ENCODE data around the gene NHEJ1. TPM values are rescaled to one million over a fixed set of nuclear protein-coding genes. Genes with fewer than 3 reads are reported as not detected.

Gene NHEJ1
- total and polyA plus RNA-seq, 9 of the 15 experiments (the other 6 are each of a cell fraction or from before 2014, with no cell fraction given): 9.0 to 23.7 (median 13.9) TPM

DNA sequence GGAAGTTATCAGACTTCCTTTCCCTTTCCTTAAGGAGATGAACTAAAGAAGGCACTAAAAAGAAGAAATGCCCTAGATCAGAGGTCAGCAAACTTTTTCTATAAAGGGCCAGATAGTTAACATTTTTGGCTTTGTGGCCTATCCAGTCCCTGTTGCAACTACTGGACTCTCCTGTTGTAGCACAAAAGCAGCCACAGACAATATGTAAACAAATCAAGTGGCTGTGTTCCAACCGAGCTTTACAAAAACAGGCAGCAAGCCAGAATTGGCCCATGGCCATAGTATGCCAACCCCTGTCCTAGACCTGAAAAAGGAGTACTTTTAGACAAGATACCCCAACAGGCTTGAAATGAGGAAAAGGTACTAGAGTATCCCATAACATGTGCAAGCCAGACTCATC is 10.9 kb downstream of the NHEJ1 start (continued):
- no peak for TF ChIP-seq ETV6 (IDR thresholded peaks at IDR 0.05; ENCODE audit: borderline replicate concordance in 1 of 2, low read depth in 2 of 2, low read length in 1 of 2)
- no peak for TF ChIP-seq ETV6 (CRISPR knock-in tag; IDR thresholded peaks at IDR 0.05; ENCODE audit: borderline replicate concordance)
- no peak for TF ChIP-seq ZNF354B (CRISPR knock-in tag; IDR thresholded peaks at IDR 0.05)
- TF ChIP-seq ZNF449 (CRISPR knock-in tag; IDR thresholded peaks at IDR 0.05): no peak

DNA sequence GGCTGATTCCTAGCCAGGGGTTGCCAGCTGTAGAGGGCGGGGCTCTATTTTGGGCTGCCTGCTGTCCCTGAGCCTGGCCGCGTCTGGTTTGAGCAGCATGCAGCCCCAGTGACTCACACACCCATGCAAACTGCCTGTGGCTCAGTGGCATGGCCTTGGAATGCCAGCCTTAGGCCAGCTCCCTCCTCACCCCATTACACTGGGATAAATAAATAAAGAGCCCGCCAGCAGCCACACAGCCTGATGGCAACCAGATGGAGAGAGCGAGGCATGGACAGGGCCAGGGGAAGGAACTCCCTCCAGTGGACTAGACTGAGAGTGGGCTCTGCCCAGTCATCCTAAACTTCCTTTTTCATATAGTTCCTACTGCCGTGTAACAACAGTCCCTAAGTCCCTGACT is 18.3 kb downstream of the NHEJ1 start:
- no peak for FAIRE-seq
- no peak overlapping the region for H2AFZ ChIP-seq (ENCODE audit: low read depth, low read length)
- H3K27ac ChIP-seq (ENCODE audit: extremely low read depth, low read depth, low read length): no peak overlapping the region
- H3K27me3 ChIP-seq (ENCODE audit: control insufficient read depth in 2 of 2, insufficient read depth in 2 of 2, low read length in 2 of 2): no peaks in the 10 kb centered on the region
- no peaks in the 10 kb centered on the region for H3K9me1 ChIP-seq (ENCODE audit: control insufficient read depth, insufficient read depth, low read length)
- no peak for DNase-seq (ENCODE audit: extremely low read depth in 1 of 4, low spot score in 3 of 4)
- no peaks in the 10 kb centered on the region for H3K9me3 ChIP-seq (replicated peaks; ENCODE audit: control insufficient read depth, insufficient read depth, low read depth, low read length)
- BruUV-seq (replicated peaks): no TSS peak
- H3K36me3 ChIP-seq (ENCODE audit: control insufficient read depth, insufficient read depth, low read length): peaks cover 7% of the 10 kb centered on the region; the same call in 1 of the 3 replicates
- no peak for ATAC-seq
- H3K4me2 ChIP-seq (ENCODE audit: insufficient read depth, low read length): no peak overlapping the region
- no peaks in the 10 kb centered on the region; a peak in 1 of 5 replicates for H3K4me1 ChIP-seq (replicated peaks in 1 of 2; ENCODE audit: control insufficient read depth in 2 of 2, insufficient read depth in 2 of 2, low read length in 2 of 2)
- no peak overlapping the region for H3K4me3 ChIP-seq
- H4K20me1 ChIP-seq (replicated peaks; ENCODE audit: control insufficient read depth, insufficient read depth, low read length): no peaks in the 10 kb centered on the region
- no peaks in the 10 kb centered on the region for H3K79me2 ChIP-seq (ENCODE audit: control insufficient read depth, insufficient read depth, low read length)
- in situ Hi-C loops (cut with MboI) (no loop called here), intact Hi-C loops (cut with micrococcal nuclease) (no loop called here)
- ChIA-PET POLR2A (interaction anchor here (0.6 kb wide), 1 partner anchor 9 kb away, joined by 3 read pairs; no protein-coding TSS in a partner anchor), CTCF (ENCODE audit: low intra/inter-chr PET ratio) (no interaction called here)
- WGBS (ENCODE audit: insufficient coverage, low coverage, missing lambda C conversion rate): 90% methylated on average over 4 of the region's 6 CpGs
- H3K9ac ChIP-seq (ENCODE audit: insufficient read depth in 1 of 2, low read depth in 2 of 2, low read length in 2 of 2): no peak overlapping the region
- TF ChIP-seq CREBBP (IDR thresholded peaks at IDR 0.05; ENCODE audit: low read depth, low read length) (no peak), ZNF282 (CRISPR knock-in tag; IDR thresholded peaks at IDR 0.05) (no peak), ZNF830 (CRISPR knock-in tag; IDR thresholded peaks at IDR 0.05) (no peak), MAZ (CRISPR knock-in tag; conservative IDR thresholded peaks at IDR 0.05 in 1 of 2, IDR thresholded peaks at IDR 0.05 in 1 of 2) (no peak), ZNF695 (CRISPR knock-in tag; IDR thresholded peaks at IDR 0.05) (no peak), FOXK2 (conservative IDR thresholded peaks at IDR 0.05 in 1 of 2, IDR thresholded peaks at IDR 0.05 in 1 of 2; ENCODE audit: low read depth in 2 of 2) (no peak), DIDO1 (tag; IDR thresholded peaks at IDR 0.05; ENCODE audit: low read depth) (no peak), RBBP5 (IDR thresholded peaks at IDR 0.05; ENCODE audit: borderline replicate concordance, insufficient read depth, low read length, poor library complexity, severe bottlenecking) (no peak), MTF1 (CRISPR knock-in tag; IDR thresholded peaks at IDR 0.05; ENCODE audit: borderline replicate concordance) (no peak), SMC3 (conservative IDR thresholded peaks at IDR 0.05; ENCODE audit: insufficient read depth, low read depth, low read length) (no peak)
- TF ChIP-seq, protein P1, sequence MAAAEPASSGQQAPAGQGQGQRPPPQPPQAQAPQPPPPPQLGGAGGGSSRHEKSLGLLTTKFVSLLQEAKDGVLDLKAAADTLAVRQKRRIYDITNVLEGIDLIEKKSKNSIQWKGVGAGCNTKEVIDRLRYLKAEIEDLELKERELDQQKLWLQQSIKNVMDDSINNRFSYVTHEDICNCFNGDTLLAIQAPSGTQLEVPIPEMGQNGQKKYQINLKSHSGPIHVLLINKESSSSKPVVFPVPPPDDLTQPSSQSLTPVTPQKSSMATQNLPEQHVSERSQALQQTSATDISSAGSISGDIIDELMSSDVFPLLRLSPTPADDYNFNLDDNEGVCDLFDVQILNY (CRISPR knock-in tag; IDR thresholded peaks at IDR 0.05): no peak
- TF ChIP-seq, protein P2, sequence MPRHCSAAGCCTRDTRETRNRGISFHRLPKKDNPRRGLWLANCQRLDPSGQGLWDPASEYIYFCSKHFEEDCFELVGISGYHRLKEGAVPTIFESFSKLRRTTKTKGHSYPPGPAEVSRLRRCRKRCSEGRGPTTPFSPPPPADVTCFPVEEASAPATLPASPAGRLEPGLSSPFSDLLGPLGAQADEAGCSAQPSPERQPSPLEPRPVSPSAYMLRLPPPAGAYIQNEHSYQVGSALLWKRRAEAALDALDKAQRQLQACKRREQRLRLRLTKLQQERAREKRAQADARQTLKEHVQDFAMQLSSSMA (CRISPR knock-in tag; IDR thresholded peaks at IDR 0.05): no peak
- TF ChIP-seq, protein P3, sequence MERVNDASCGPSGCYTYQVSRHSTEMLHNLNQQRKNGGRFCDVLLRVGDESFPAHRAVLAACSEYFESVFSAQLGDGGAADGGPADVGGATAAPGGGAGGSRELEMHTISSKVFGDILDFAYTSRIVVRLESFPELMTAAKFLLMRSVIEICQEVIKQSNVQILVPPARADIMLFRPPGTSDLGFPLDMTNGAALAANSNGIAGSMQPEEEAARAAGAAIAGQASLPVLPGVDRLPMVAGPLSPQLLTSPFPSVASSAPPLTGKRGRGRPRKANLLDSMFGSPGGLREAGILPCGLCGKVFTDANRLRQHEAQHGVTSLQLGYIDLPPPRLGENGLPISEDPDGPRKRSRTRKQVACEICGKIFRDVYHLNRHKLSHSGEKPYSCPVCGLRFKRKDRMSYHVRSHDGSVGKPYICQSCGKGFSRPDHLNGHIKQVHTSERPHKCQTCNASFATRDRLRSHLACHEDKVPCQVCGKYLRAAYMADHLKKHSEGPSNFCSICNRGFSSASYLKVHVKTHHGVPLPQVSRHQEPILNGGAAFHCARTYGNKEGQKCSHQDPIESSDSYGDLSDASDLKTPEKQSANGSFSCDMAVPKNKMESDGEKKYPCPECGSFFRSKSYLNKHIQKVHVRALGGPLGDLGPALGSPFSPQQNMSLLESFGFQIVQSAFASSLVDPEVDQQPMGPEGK (CRISPR knock-in tag; IDR thresholded peaks at IDR 0.05; ENCODE audit: borderline replicate concordance): no peak

Data from K562 (cell line).